ENCODE measurements around the gene AIG1. TPM values are rescaled to one million over a fixed set of nuclear protein-coding genes. Genes with fewer than 3 reads are reported as not detected.

The AIG1 gene
- total RNA-seq, 2 experiments from 2014 or later: 21.2 to 22.8 TPM

DNA sequence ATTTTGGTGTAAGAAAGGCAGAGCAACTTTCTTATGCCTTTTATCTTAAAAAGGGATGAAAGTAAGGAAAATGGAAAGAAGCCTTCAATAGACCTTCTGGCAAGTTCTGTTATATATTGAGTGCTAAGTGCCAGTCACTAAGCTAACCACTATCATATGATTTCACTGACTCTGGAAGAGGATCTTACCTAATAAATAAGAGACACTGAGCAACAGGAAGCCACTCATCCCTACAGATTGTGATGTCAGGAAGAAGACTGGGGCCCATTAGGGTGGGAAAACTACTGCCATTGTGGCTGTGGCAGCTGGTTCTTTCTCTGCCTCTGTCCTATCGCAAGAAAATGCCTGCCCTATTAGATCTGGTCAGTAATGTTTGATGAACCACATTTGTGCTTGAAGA lies 89.6 kb downstream of the AIG1 start:
- no peaks in the 10 kb centered on the region for H3K27me3 Mint-ChIP-seq
- CTCF ChIA-PET: no interaction called here
- intact Hi-C loops (cut with DNase I, micrococcal nuclease): no loop called here

DNA sequence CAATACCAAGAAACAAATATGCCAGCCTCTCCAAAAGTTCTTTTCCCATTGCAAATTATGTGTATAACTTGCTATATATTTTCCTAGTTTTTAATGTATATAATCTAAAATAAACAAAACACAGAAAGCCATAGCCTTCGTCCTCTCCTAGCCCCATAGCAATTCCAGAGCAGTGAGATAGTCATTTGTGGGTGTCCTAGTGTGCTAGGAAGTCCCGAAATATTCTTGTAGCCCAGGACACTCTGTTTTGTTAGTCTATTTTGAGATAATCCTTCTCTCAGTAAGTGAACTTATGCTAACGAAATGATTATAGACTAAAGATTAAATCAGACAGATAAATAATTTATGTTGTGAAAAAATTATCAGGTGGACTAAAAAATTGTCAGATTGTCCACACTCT lies 90.7 kb downstream of the AIG1 start:
- H3K9me3 Mint-ChIP-seq (ENCODE audit: low read depth): peaks cover 5% of the 10 kb centered on the region
- CTCF ChIA-PET: no interaction called here
- H3K4me1 Mint-ChIP-seq: peaks cover 5% of the 10 kb centered on the region
- H3K27ac Mint-ChIP-seq: no peak overlapping the region
- intact Hi-C loops (cut with DNase I, micrococcal nuclease): no loop called here
- H3K36me3 Mint-ChIP-seq (ENCODE audit: low read depth): peaks cover 17% of the 10 kb centered on the region
- no peaks in the 10 kb centered on the region for H3K27me3 Mint-ChIP-seq
- POLR2A ChIA-PET: no interaction called here
- H3K4me3 Mint-ChIP-seq: no peak overlapping the region
- ATAC-seq (no peak), DNase-seq (no peak)

More for the DNA sequence above, 89.6 kb downstream of the AIG1 start:
- no peak overlapping the region for H3K27ac Mint-ChIP-seq
- no peak for ATAC-seq
- no peak overlapping the region for H3K4me3 Mint-ChIP-seq
- no peak for DNase-seq
- H3K9me3 Mint-ChIP-seq (ENCODE audit: low read depth): peaks cover 5% of the 10 kb centered on the region
- H3K4me1 Mint-ChIP-seq: peaks cover 10% of the 10 kb centered on the region
- H3K36me3 Mint-ChIP-seq (ENCODE audit: low read depth): peaks cover 18% of the 10 kb centered on the region
- POLR2A ChIA-PET: no interaction called here

DNA sequence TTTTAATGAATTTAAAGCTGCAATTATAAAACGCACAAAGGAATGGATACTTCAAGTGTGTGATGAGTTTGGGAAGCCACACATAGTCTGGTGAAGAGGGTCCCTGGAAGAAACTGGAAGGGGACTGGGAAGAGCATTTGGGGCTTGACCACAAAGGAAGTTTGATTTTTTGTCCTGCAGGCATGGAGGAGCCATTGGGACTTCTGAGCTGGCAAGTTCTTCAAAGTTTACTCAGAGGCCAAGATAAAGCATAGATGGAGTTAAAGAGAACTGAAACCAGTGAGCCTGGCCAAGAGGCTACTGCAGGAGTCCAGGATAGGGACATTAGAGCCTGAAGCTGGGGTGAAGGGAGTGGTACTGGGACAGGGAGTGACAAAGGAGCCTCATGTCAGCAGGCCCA lies 95.0 kb downstream of the AIG1 start:
- intact Hi-C loops (cut with DNase I, micrococcal nuclease): no loop called here
- Mint-ChIP-seq H3K4me1 (peaks cover 6% of the 10 kb centered on the region), H3K36me3 (ENCODE audit: low read depth) (no peaks in the 10 kb centered on the region), H3K27me3 (no peaks in the 10 kb centered on the region), H3K9me3 (ENCODE audit: low read depth) (peaks cover 2% of the 10 kb centered on the region), H3K27ac (peak overlapping the region; percentile 9), H3K4me3 (no peak overlapping the region)
- no peak for DNase-seq
- no peak for ATAC-seq
- CTCF ChIA-PET: interaction anchor here (0.5 kb wide), 1 partner anchor 104 kb away, joined by 3 read pairs; no protein-coding TSS in a partner anchor
- POLR2A ChIA-PET: no interaction called here

DNA sequence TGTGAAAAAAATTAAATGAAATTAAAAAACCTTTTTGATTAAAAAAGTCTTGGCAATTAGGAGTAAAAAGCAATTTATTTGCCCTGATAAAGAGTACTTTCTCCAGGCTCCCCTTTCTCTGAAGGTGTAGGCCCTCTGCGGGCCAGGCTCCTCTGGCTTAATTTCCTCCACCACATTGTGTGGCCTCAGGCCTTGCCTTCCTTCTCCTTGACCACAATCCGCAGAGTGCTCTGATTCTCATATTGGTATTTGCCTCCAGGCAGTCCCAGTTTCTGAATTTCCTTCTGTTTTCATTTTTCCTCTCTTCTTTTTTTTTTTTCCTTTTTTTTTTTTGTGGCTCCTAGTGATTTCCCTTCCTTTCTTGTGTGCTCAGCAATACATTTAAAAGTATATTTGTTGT lies 96.4 kb downstream of the AIG1 start:
- Mint-ChIP-seq H3K27ac (no peak overlapping the region), H3K4me1 (peaks cover 6% of the 10 kb centered on the region), H3K27me3 (no peaks in the 10 kb centered on the region), H3K4me3 (no peak overlapping the region), H3K36me3 (ENCODE audit: low read depth) (no peaks in the 10 kb centered on the region), H3K9me3 (ENCODE audit: low read depth) (peaks cover 2% of the 10 kb centered on the region)
- intact Hi-C loops (cut with DNase I, micrococcal nuclease): no loop called here
- CTCF ChIA-PET: interaction anchor here (0.6 to 0.9 kb wide), 2 partner anchors 14 to 880 kb away, joined by 3 read pairs; no protein-coding TSS in a partner anchor
- no peak for ATAC-seq
- DNase-seq: no peak
- POLR2A ChIA-PET: no interaction called here

DNA sequence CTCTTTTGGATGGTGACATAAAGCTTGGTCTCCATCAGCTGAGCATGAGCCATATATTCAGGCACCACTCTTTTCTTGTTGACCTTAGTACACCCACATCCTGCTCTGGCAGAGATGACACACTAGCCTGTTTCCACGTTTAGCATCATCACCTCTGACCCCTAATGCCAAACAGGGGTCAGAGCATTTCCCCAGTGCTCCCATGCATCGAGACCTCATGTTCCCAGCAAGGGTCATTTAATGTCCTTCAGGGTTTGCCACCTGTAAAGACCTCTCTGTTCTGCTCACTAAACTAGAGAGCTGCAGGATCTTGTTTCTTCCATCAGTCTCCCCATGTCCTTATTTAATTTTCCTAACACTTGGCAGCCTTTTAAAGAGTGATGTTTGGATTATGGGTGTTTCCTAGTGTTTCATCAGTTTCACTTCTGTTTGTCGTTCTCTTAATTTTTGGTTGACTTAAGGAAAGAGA lies 97.5 kb downstream of the AIG1 start:
- Mint-ChIP-seq H3K27ac (no peak overlapping the region), H3K36me3 (ENCODE audit: low read depth) (no peaks in the 10 kb centered on the region), H3K9me3 (ENCODE audit: low read depth) (peaks cover 2% of the 10 kb centered on the region), H3K27me3 (no peaks in the 10 kb centered on the region), H3K4me1 (peaks cover 6% of the 10 kb centered on the region), H3K4me3 (no peak overlapping the region)
- ATAC-seq: peak; percentile 51
- CTCF ChIA-PET: interaction anchor here (0.6 to 1.3 kb wide), 3 partner anchors 13 to 49 kb away, joined by 3 read pairs; no protein-coding TSS in a partner anchor
- POLR2A ChIA-PET: no interaction called here
- DNase-seq: no peak
- intact Hi-C loops (cut with DNase I, micrococcal nuclease): no loop called here

DNA sequence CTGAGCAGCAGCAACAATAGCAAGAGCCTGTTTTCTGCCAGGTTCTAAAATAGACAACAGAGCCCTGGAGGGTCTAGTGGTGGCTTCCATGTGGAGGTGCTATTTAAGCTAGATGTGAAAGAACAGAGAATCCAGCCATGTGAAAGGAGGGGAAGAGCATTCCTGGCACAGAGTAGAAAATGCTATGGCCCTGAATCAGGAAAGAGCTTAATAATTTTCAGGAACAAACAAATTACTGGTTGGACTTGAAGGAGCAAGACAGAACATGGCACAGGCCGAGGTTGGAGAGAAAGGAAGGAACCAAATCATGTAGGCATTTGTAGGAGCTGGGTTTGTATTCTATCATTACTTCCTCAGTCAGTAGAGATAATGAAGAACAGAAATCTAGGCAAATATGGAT lies 98.3 kb downstream of the AIG1 start:
- ChIA-PET POLR2A (no interaction called here), CTCF (interaction anchor here (0.6 to 1.3 kb wide), 3 partner anchors 10 to 684 kb away, joined by 3 to 8 read pairs (median 3); no protein-coding TSS in a partner anchor)
- peaks cover 6% of the 10 kb centered on the region for H3K4me1 Mint-ChIP-seq

DNA sequence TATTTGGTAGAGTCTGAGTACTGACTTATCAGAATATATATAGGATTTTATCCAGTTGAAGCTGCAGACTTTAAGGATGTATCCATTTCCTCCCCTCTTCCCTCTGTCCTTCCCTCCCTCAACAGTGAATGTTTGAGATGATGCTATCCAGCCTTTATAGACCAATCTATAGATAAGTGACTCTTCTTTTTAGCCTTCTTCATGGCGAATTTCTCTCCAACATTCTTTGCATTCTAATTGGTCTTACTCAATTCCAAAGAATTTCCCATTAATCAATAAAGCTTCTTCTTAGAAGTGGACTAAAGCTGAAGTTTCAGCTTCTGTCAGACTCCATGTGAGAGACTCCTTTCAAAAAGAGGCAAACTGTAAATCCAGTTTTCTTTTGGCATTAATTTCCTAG lies 99.3 kb downstream of the AIG1 start:
- ChIA-PET POLR2A (no interaction called here), CTCF (interaction anchor here (1.2 to 1.3 kb wide), 2 partner anchors 9 to 15 kb away, joined by 4 to 8 read pairs; no protein-coding TSS in a partner anchor)
- peaks cover 6% of the 10 kb centered on the region for H3K4me1 Mint-ChIP-seq
- H3K36me3 Mint-ChIP-seq (ENCODE audit: low read depth): peaks cover 2% of the 10 kb centered on the region
- H3K9me3 Mint-ChIP-seq (ENCODE audit: low read depth): no peaks in the 10 kb centered on the region
- ATAC-seq (no peak), DNase-seq (no peak)
- no peak overlapping the region for H3K4me3 Mint-ChIP-seq
- no peak overlapping the region for H3K27ac Mint-ChIP-seq
- H3K27me3 Mint-ChIP-seq: no peaks in the 10 kb centered on the region
- intact Hi-C loops (cut with DNase I, micrococcal nuclease): no loop called here

More for the DNA sequence above, 98.3 kb downstream of the AIG1 start:
- no peaks in the 10 kb centered on the region for H3K27me3 Mint-ChIP-seq
- ATAC-seq: no peak
- no peak overlapping the region for H3K4me3 Mint-ChIP-seq
- H3K9me3 Mint-ChIP-seq (ENCODE audit: low read depth): peaks cover 2% of the 10 kb centered on the region
- intact Hi-C loops (cut with DNase I, micrococcal nuclease): no loop called here
- DNase-seq: no peak
- no peaks in the 10 kb centered on the region for H3K36me3 Mint-ChIP-seq (ENCODE audit: low read depth)
- H3K27ac Mint-ChIP-seq: no peak overlapping the region

DNA sequence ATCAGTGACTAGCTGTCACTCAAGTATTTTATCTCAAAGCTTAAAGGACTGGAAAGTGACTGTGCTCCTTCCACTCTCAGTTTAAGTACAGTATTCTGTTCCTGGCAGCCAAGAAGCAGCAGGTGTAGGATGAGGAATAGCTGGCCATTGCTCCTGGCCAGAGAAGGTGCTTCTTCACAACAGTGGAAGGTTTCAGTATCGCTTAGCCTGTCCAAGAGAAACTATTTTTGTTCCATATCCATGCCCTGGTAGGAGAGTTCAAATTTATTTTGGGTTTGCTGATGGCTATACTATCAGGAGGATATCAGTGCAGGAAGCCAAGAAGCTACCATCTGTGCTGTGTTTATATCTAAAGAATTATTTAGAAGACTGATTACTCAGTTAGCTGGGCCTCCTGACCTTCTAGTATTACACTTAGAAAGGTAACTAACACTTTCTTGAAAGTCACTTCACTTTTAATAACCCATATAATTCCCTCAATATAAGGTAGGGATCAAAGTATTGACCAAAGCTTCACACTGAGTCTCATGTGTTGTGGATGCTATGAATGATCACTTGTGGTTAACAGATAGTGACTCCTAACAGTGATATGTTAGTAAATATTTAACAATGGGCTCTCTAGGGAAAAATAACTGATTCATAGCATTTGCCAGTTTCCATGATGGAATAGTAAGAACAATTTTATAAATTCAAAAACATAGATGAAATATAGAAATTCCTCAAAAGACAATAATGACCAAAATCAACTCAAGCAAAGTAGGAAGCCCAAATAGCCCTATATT lies 99.9 kb downstream of the AIG1 start:
- Mint-ChIP-seq H3K27me3 (no peaks in the 10 kb centered on the region), H3K27ac (no peak overlapping the region), H3K9me3 (ENCODE audit: low read depth) (no peaks in the 10 kb centered on the region), H3K4me1 (peaks cover 6% of the 10 kb centered on the region), H3K4me3 (no peak overlapping the region), H3K36me3 (ENCODE audit: low read depth) (peaks cover 5% of the 10 kb centered on the region)
- ATAC-seq: no peak
- DNase-seq: no peak
- CTCF ChIA-PET: interaction anchor here (0.6 to 1.2 kb wide), 2 partner anchors 15 to 111 kb away, joined by 3 to 4 read pairs; no protein-coding TSS in a partner anchor
- intact Hi-C loops (cut with DNase I, micrococcal nuclease): no loop called here
- POLR2A ChIA-PET: no interaction called here

DNA sequence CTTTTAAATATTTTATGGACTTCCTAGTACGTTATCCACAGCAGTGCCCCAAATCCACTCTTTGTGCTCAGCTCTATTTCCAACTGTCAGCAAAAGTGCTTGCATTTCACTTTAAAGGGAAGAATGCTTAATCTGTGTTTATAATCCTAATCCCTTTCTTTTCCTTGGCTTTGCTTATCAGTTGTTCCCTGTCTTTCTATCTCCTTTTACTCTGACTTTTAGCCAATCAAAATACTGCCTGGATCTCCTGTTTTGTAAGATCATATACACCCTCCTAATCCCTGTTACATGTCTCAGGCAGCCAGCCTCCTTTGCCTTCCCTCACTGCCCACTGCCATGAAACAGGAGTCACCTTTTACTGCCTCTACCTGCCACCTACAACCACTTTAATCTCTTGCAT lies 102.9 kb downstream of the AIG1 start:
- ChIA-PET POLR2A (no interaction called here), CTCF (interaction anchor here (0.7 kb wide), 1 partner anchor 762 kb away, joined by 3 read pairs; no protein-coding TSS in a partner anchor)
- Mint-ChIP-seq H3K4me3 (no peak overlapping the region), H3K9me3 (ENCODE audit: low read depth) (no peaks in the 10 kb centered on the region), H3K27me3 (no peaks in the 10 kb centered on the region), H3K4me1 (no peaks in the 10 kb centered on the region), H3K27ac (no peak overlapping the region), H3K36me3 (ENCODE audit: low read depth) (peaks cover 13% of the 10 kb centered on the region)
- intact Hi-C loops (cut with DNase I, micrococcal nuclease): no loop called here
- DNase-seq (no peak), ATAC-seq (no peak)

DNA sequence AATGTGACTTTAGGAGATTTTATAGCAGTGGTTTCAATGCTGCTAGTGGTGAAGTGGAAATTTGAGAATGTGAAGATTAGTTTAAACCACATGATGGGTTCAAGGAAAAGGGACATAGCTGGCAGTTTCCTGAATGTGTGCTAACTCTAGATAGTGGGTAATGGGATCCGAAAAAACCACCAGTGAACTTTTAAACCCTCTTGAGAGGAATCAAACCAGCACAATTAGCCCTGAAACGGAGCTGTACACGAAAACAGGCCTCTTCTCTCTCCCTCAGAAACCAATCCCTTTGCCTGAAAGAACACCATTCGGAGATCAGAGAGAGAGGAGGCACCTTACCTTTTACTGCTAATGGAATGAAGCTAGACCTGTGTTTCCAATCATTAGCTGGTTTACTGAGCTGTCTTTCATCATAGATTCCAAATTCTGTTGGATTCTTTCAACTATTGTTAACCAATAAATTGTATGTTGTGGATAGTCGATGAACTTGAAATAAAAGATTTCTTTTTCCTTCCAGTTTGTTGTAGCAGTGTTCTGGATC lies 103.9 kb downstream of the AIG1 start:
- H3K27ac Mint-ChIP-seq: no peak overlapping the region
- intact Hi-C loops (cut with DNase I, micrococcal nuclease): no loop called here
- ChIA-PET CTCF (interaction anchor here (0.6 to 1.0 kb wide), 3 partner anchors 12 to 421 kb away, joined by 3 to 4 read pairs (median 4); no protein-coding TSS in a partner anchor), POLR2A (no interaction called here)
- DNase-seq (no peak), ATAC-seq (no peak)
- peaks cover 13% of the 10 kb centered on the region for H3K36me3 Mint-ChIP-seq (ENCODE audit: low read depth)
- no peak overlapping the region for H3K4me3 Mint-ChIP-seq
- no peaks in the 10 kb centered on the region for H3K4me1 Mint-ChIP-seq
- no peaks in the 10 kb centered on the region for H3K9me3 Mint-ChIP-seq (ENCODE audit: low read depth)
- H3K27me3 Mint-ChIP-seq: no peaks in the 10 kb centered on the region

DNA sequence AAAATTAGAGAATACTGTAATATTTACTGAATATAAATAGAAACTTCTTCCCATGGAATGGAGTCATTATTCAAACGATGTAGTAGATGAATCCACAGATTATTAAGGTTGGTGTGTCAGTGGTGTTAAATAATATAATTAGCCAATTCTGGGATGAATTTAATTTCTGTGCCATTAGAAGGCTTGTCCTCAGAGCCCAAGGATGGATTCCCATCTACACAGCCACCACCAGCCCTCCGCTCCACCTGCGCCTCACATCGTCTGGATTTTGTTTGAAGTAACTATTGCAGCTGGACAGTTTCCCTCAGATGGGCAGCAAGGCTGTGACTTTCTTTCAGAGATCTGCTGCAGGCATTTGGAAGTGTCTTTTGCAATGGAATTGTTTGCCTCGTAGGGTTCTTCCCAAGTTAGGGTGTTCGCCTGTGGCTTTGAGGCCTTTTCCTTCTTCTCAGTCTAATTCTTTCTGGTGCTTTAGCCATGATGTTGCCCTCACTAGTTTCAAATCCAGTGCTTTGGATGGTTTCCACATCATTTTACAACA lies 104.7 kb downstream of the AIG1 start:
- H3K27ac Mint-ChIP-seq: no peak overlapping the region
- peaks cover 13% of the 10 kb centered on the region for H3K36me3 Mint-ChIP-seq (ENCODE audit: low read depth)
- no peaks in the 10 kb centered on the region for H3K4me1 Mint-ChIP-seq
- CTCF ChIA-PET: interaction anchor here (0.6 to 1.0 kb wide), 3 partner anchors 76 to 422 kb away, joined by 3 to 4 read pairs (median 4); no protein-coding TSS in a partner anchor
- POLR2A ChIA-PET: no interaction called here
- no peaks in the 10 kb centered on the region for H3K27me3 Mint-ChIP-seq
- no peak for ATAC-seq
- intact Hi-C loops (cut with DNase I, micrococcal nuclease): no loop called here
- no peak overlapping the region for H3K4me3 Mint-ChIP-seq
- no peaks in the 10 kb centered on the region for H3K9me3 Mint-ChIP-seq (ENCODE audit: low read depth)
- no peak for DNase-seq

Measured in activated CD4-positive, alpha-beta T cell treated with anti-CD3 and anti-CD28 coated beads for 36 hours (primary cell).